ENCODE measurements around the gene SH3RF1.

SH3RF1 gene

DNA sequence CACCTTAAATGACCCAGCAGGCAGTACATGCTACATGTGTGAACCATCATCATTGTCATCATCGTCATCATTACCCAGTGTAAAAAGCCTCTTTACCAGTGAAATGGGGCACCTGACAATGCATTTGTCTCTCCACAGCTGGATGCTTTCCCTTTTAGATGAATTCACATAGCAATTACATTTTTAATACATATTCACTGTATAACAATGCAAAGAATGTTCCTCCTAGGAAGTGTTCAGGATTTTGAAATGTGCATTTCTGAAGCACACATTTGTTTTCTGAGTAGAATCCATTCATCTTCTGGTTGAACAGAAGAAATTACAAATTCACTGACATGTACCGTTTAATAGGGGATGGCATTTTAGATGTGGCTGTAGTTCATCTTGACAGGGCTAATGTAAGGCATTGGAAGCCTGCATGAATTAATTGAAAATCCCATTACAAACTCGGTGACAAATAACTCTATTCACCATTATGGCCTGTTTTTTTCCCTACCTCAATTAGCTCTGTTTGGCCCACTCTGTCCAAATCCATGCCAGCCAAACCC, 111.1 kb downstream of the SH3RF1 start:
- H3K27me3 ChIP-seq (replicated peaks; ENCODE audit: control insufficient read depth, insufficient read depth, low read length), result no peaks in the 10 kb centered on the region
- H3K4me3 ChIP-seq (replicated peaks; ENCODE audit: low read depth, low read length), result no peak overlapping the region
- no peak for DNase-seq (ENCODE audit: extremely low read depth, insufficient read length)
- TF ChIP-seq, protein P1, sequence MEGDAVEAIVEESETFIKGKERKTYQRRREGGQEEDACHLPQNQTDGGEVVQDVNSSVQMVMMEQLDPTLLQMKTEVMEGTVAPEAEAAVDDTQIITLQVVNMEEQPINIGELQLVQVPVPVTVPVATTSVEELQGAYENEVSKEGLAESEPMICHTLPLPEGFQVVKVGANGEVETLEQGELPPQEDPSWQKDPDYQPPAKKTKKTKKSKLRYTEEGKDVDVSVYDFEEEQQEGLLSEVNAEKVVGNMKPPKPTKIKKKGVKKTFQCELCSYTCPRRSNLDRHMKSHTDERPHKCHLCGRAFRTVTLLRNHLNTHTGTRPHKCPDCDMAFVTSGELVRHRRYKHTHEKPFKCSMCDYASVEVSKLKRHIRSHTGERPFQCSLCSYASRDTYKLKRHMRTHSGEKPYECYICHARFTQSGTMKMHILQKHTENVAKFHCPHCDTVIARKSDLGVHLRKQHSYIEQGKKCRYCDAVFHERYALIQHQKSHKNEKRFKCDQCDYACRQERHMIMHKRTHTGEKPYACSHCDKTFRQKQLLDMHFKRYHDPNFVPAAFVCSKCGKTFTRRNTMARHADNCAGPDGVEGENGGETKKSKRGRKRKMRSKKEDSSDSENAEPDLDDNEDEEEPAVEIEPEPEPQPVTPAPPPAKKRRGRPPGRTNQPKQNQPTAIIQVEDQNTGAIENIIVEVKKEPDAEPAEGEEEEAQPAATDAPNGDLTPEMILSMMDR (IDR thresholded peaks at IDR 0.05; ENCODE audit: insufficient read depth, low read length, poor library complexity, severe bottlenecking), result no peak
- H3K36me3 ChIP-seq (ENCODE audit: control insufficient read depth, insufficient read depth, low read length), result no peaks in the 10 kb centered on the region; the same call in 1 of the 2 replicates

DNA sequence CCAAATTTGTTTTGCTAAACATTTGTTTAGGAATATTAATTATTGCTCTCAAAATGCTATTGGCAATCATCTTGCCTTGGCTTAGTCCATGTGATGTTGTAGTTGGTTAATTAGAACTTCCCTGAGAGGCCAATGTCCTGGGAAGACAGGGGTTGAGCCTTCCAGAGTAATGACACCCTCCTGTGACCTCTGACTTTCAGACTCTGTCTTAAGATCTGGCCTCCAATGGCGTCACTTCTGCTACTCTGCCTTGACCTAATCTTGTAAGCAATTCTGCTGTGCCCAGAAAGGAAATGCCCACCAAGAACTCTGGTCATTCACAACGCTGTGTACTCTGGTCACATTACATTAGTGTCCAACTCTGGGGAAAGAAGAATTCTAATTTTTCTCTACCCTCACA, 111.9 kb downstream of the SH3RF1 start:
- Histone ChIP-seq H3K36me3 (ENCODE audit: control insufficient read depth, insufficient read depth, low read length) (no peaks in the 10 kb centered on the region; the same call in 1 of the 2 replicates), H3K27me3 (replicated peaks; ENCODE audit: control insufficient read depth, insufficient read depth, low read length) (no peaks in the 10 kb centered on the region), H3K4me3 (replicated peaks; ENCODE audit: low read depth, low read length) (no peak overlapping the region)
- no peak for DNase-seq (ENCODE audit: extremely low read depth, insufficient read length)
- TF ChIP-seq, protein P1 (IDR thresholded peaks at IDR 0.05; ENCODE audit: insufficient read depth, low read length, poor library complexity, severe bottlenecking), result no peak

DNA sequence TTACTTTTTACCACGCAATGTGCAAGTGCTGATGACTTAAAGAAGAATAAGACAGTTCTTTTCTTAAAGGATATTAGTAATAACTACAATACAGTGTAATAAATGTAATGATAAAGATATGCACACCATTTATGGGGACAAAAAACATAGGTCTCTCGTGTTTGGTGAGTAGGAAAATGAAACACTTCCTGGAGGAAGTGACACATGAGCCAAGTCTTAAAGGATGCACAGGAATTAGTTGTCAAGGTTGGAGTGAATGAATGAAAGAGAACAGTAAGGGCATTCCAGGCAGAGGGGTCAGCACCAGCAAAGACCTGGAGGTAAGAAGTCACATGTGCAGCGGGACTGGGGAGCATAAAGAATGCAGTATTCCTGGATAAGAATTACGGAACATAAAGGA, 112.7 kb downstream of the SH3RF1 start:
- no peaks in the 10 kb centered on the region; the same call in 1 of the 2 replicates for H3K36me3 ChIP-seq (ENCODE audit: control insufficient read depth, insufficient read depth, low read length)
- TF ChIP-seq, protein P1 (IDR thresholded peaks at IDR 0.05; ENCODE audit: insufficient read depth, low read length, poor library complexity, severe bottlenecking), result no peak
- H3K27me3 ChIP-seq (replicated peaks; ENCODE audit: control insufficient read depth, insufficient read depth, low read length), result no peaks in the 10 kb centered on the region
- no peak overlapping the region for H3K4me3 ChIP-seq (replicated peaks; ENCODE audit: low read depth, low read length)
- DNase-seq (ENCODE audit: extremely low read depth, insufficient read length), result no peak

DNA sequence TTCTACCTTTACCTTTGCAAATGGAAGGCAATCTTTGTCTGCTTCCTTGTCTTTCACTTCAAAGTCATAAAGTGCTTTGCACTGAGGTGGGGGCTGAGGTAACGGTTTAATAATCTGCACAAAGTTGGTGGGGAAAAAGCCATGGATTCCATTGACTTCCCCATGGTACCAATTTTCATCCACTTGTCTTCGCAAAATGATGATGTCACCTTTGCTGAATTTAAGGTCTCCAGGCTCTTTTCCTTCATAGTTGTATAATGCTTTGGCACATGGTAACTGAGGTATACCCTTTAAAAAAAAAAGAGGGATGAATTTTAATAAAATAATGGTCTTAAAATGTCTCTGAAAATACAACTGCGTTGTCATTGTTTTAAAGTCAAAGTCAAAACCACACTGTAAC, 114.4 kb downstream of the SH3RF1 start:
- Histone ChIP-seq H3K27me3 (replicated peaks; ENCODE audit: control insufficient read depth, insufficient read depth, low read length) (no peaks in the 10 kb centered on the region), H3K36me3 (ENCODE audit: control insufficient read depth, insufficient read depth, low read length) (no peaks in the 10 kb centered on the region), H3K4me3 (replicated peaks; ENCODE audit: low read depth, low read length) (no peak overlapping the region)
- no peak for DNase-seq (ENCODE audit: extremely low read depth, insufficient read length)
- TF ChIP-seq, protein P1 (IDR thresholded peaks at IDR 0.05; ENCODE audit: insufficient read depth, low read length, poor library complexity, severe bottlenecking), result no peak

DNA sequence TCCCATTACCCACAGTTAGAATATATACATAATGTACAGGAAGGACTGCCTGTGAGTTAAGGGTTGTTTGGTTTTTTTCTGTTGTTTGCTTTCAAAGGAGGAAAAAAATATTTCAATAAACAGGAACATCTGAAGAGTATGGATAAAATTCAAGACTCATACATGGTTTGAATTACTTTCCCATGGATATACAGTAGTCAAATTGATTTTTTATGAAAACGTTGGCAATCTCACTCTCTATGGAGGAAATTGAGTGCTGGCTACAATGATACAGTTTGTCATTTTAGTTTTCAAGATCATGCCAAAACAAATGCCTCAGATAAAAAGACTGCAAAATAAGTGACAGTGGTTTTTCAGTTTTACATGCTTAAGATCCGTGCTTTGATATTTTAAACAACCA, 116.6 kb downstream of the SH3RF1 start:
- Histone ChIP-seq H3K27me3 (replicated peaks; ENCODE audit: control insufficient read depth, insufficient read depth, low read length) (no peaks in the 10 kb centered on the region), H3K36me3 (ENCODE audit: control insufficient read depth, insufficient read depth, low read length) (no peaks in the 10 kb centered on the region), H3K4me3 (replicated peaks; ENCODE audit: low read depth, low read length) (no peak overlapping the region)
- no peak for DNase-seq (ENCODE audit: extremely low read depth, insufficient read length)
- TF ChIP-seq, protein P1 (IDR thresholded peaks at IDR 0.05; ENCODE audit: insufficient read depth, low read length, poor library complexity, severe bottlenecking), result no peak
